Measurements from ENCODE around the gene EVA1B.

EVA1B gene

DNA sequence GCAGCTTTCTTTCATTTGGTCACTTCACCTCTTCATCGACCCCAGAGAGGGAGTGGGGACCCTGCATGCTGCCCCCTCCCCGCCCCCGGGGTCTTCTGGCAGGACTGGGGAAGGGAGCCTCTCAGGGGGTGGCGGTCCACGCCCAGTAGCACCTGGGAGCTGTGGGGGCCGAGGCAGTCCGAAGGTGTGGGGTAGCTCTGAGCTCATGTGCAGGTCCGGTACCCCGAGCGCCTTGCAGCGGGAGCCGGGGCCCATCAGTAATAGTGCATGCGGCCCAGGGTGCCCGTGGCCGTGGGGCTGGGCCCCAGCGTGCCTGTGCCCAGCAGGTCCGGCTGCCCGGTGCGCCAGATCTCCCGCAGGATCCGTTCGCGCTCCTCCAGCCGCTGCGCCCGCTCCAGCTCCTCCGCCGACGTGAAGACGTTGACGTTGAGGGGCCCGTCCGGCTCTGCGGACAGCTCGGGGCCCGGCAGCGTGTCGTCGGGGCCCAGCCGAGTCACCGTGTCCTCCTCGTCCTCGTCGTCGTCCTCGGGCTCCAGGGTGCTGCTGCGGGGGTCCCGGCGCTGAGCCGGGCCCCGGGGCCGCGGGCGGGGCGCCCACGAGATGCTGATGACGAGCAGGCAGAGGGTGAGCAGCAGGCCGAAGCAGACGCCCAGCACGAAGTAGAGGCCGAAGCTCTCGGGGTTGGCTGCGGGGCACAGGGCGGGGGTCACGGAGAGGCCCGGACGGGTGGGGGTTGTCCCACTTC is 1.2 kb downstream of the EVA1B start:
- Histone ChIP-seq H3K79me2 (ENCODE audit: control insufficient read depth, insufficient read depth, low read length, poor library complexity) (peaks cover 8% of the 10 kb centered on the region), H3K18ac (ENCODE audit: low read length) (peak overlapping the region; percentile 38), H3K23ac (ENCODE audit: low read length) (no peak overlapping the region), H4K12ac (ENCODE audit: low read depth, low read length) (peak overlapping the region; percentile 11), H3K14ac (ENCODE audit: low read length) (no peak overlapping the region), H3K36me3 (ENCODE audit: control insufficient read depth in 1 of 2, insufficient read depth in 2 of 2, low read length in 2 of 2) (peaks cover 0 to 6% of the 10 kb centered on the region in 2 experiments), H3K79me1 (ENCODE audit: low read length) (peaks cover 23% of the 10 kb centered on the region), H3K9ac (ENCODE audit: low read length) (no peak overlapping the region), H3K27me3 (ENCODE audit: insufficient read depth, low read length) (no peaks in the 10 kb centered on the region), H3K4ac (ENCODE audit: low read depth, low read length) (no peak overlapping the region), H2BK5ac (ENCODE audit: low read depth, low read length, poor library complexity) (no peak overlapping the region), H3K27ac (ENCODE audit: low read depth, low read length) (no peak overlapping the region), H4K8ac (ENCODE audit: low read depth, low read length) (peak overlapping the region; percentile 24), H3K4me3 (ENCODE audit: low read depth, low read length) (peak overlapping the region; percentile 6), H2BK12ac (ENCODE audit: low read length) (no peak overlapping the region), H3K4me2 (ENCODE audit: low read length) (peak overlapping the region; percentile 80), H2BK120ac (ENCODE audit: insufficient read depth, low read length, poor library complexity) (peak overlapping the region; percentile 30), H2AFZ (ENCODE audit: insufficient read depth, low read length, poor library complexity) (no peak overlapping the region), H3K4me1 (ENCODE audit: control insufficient read depth in 1 of 2, insufficient read depth in 2 of 2, low read length in 2 of 2) (peaks cover 32 to 38% of the 10 kb centered on the region in 2 experiments), H4K91ac (ENCODE audit: low read depth, low read length) (peak overlapping the region; percentile 90), H2AK5ac (ENCODE audit: low read length) (peak overlapping the region; percentile 27), H3K9me3 (ENCODE audit: insufficient read depth, low read depth, low read length) (peaks cover 2% of the 10 kb centered on the region)
- WGBS (ENCODE audit: extremely low coverage, insufficient coverage, insufficient read length) = no CpG with 5 or more reads among the region's 67 CpGs
- DNase-seq = peak in 1 of 2 donors; percentile 35

DNA sequence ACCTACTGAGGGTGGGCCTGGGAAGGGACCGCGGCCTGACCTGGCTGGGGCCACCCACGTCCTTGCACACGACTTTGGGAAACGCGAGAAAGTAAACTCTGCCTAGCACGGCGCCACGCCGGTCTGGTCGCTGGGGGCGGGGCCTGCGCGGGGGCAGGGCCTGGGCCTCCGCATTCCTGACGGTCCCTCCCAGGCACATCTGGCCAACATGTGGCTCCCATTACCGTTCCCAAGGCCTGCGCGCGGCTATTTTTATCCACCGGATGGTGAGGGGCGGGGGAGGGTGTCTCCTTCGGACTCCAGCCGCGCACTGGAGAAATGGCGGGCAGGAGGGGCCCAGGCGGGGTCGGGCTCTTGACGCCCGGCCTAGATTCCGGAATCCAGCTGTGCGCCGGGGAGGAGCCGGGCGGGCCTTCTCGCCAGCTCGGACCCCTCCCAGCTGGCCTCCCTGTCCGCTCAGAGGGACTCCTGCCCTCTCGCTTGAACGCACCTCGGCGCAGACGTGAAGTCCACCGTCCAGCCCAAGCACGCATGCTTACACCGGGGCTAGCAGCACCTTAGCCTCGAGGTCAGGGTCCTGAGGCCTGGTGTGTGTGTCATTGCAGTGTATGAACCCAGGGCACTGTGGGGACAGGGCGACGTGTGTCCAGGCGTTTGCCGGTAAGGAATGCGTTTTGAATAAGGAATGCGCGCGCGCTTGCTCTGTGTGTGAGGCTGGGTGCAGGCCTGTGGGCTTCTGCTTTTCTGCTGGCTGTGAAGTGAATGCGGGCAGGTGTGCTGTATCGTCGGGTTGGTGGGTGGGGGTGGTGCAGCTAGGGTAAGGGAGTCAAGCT is 2.1 kb downstream of the EVA1B start:
- Histone ChIP-seq H4K91ac (ENCODE audit: low read depth, low read length) (peak overlapping the region; percentile 38), H2AFZ (ENCODE audit: insufficient read depth, low read length, poor library complexity) (peak overlapping the region; percentile 40), H3K4me2 (ENCODE audit: low read length) (peak overlapping the region; percentile 80), H4K12ac (ENCODE audit: low read depth, low read length) (peak overlapping the region; percentile 22), H3K79me2 (ENCODE audit: control insufficient read depth, insufficient read depth, low read length, poor library complexity) (peaks cover 8% of the 10 kb centered on the region), H3K79me1 (ENCODE audit: low read length) (peaks cover 23% of the 10 kb centered on the region), H2AK5ac (ENCODE audit: low read length) (peak overlapping the region; percentile 27), H3K36me3 (ENCODE audit: control insufficient read depth in 1 of 2, insufficient read depth in 2 of 2, low read length in 2 of 2) (peaks cover 2 to 8% of the 10 kb centered on the region in 2 experiments), H3K27ac (ENCODE audit: low read depth, low read length) (peak overlapping the region; percentile 42), H3K9ac (ENCODE audit: low read length) (no peak overlapping the region), H2BK120ac (ENCODE audit: insufficient read depth, low read length, poor library complexity) (peak overlapping the region; percentile 31), H3K9me3 (ENCODE audit: insufficient read depth, low read depth, low read length) (peaks cover 2% of the 10 kb centered on the region), H3K4me3 (ENCODE audit: low read depth, low read length) (peak overlapping the region; percentile 62), H2BK5ac (ENCODE audit: low read depth, low read length, poor library complexity) (no peak overlapping the region), H4K8ac (ENCODE audit: low read depth, low read length) (peak overlapping the region; percentile 39), H3K14ac (ENCODE audit: low read length) (peak overlapping the region; percentile 25), H2BK12ac (ENCODE audit: low read length) (no peak overlapping the region), H3K4me1 (ENCODE audit: control insufficient read depth in 1 of 2, insufficient read depth in 2 of 2, low read length in 2 of 2) (peaks cover 31 to 36% of the 10 kb centered on the region in 2 experiments), H3K27me3 (ENCODE audit: insufficient read depth, low read length) (no peaks in the 10 kb centered on the region), H3K23ac (ENCODE audit: low read length) (no peak overlapping the region), H3K4ac (ENCODE audit: low read depth, low read length) (no peak overlapping the region), H3K18ac (ENCODE audit: low read length) (peak overlapping the region; percentile 47)
- peak; percentile 99 for DNase-seq
- WGBS (ENCODE audit: extremely low coverage, insufficient coverage, insufficient read length) = no CpG with 5 or more reads among the region's 59 CpGs

DNA sequence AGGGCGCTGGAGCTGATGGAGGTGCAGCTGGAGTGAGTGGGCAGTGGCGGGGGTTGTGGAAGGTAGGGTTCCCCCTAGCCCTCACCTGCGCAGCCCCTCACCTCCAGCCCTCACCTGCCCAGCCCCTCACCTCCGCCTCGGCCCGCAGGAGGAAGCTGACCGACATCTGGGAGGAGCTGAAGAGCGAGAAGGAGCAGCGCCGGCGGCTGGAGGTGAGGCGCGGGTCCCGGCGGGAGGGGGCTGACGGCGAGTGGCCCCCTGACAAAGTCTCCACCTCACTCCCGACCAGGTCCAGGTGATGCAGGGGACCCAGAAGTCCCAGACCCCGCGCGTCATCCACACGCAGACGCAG is 2.7 kb downstream of the EVA1B start:
- Histone ChIP-seq H3K4ac (ENCODE audit: low read depth, low read length) (no peak overlapping the region), H3K27me3 (ENCODE audit: insufficient read depth, low read length) (no peaks in the 10 kb centered on the region), H3K4me3 (ENCODE audit: low read depth, low read length) (peak overlapping the region; percentile 62), H2AFZ (ENCODE audit: insufficient read depth, low read length, poor library complexity) (peak overlapping the region; percentile 40), H3K27ac (ENCODE audit: low read depth, low read length) (peak overlapping the region; percentile 6), H3K79me1 (ENCODE audit: low read length) (peaks cover 23% of the 10 kb centered on the region), H3K9ac (ENCODE audit: low read length) (no peak overlapping the region), H2BK5ac (ENCODE audit: low read depth, low read length, poor library complexity) (no peak overlapping the region), H4K91ac (ENCODE audit: low read depth, low read length) (peak overlapping the region; percentile 21), H3K79me2 (ENCODE audit: control insufficient read depth, insufficient read depth, low read length, poor library complexity) (peaks cover 8% of the 10 kb centered on the region), H3K9me3 (ENCODE audit: insufficient read depth, low read depth, low read length) (peaks cover 2% of the 10 kb centered on the region), H3K4me2 (ENCODE audit: low read length) (peak overlapping the region; percentile 80), H3K18ac (ENCODE audit: low read length) (peak overlapping the region; percentile 47), H3K4me1 (ENCODE audit: control insufficient read depth in 1 of 2, insufficient read depth in 2 of 2, low read length in 2 of 2) (peaks cover 31 to 36% of the 10 kb centered on the region in 2 experiments), H3K23ac (ENCODE audit: low read length) (no peak overlapping the region), H3K14ac (ENCODE audit: low read length) (peak overlapping the region; percentile 25), H3K36me3 (ENCODE audit: control insufficient read depth in 1 of 2, insufficient read depth in 2 of 2, low read length in 2 of 2) (peaks cover 3 to 8% of the 10 kb centered on the region in 2 experiments), H2BK120ac (ENCODE audit: insufficient read depth, low read length, poor library complexity) (no peak overlapping the region), H4K12ac (ENCODE audit: low read depth, low read length) (peak overlapping the region; percentile 22), H2BK12ac (ENCODE audit: low read length) (no peak overlapping the region), H2AK5ac (ENCODE audit: low read length) (no peak overlapping the region), H4K8ac (ENCODE audit: low read depth, low read length) (peak overlapping the region; percentile 39)
- no peak for DNase-seq
- WGBS (ENCODE audit: extremely low coverage, insufficient coverage, insufficient read length) = no CpG with 5 or more reads among the region's 23 CpGs

DNA sequence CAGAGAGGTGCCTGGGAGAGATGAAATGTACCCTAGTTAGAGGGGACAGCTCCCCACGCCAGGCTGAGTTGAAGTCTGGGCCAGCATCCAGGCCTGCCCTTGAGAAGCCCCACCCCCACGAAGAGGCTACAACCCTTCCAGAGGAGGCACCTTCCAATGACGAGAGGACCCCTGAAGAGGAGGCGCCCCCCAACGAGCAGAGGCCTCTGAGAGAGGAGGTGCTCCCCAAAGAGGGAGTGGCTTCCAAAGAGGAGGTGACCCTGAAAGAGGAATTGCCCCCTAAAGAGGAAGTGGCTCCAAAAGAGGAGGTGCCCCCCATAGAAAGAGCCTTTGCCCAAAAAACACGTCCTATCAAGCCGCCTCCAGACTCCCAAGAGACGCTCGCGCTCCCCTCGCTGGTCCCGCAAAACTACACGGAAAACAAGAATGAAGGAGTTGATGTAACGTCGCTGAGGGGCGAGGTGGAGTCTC is 3.1 kb downstream of the EVA1B start:
- Histone ChIP-seq H3K4me2 (ENCODE audit: low read length) (peak overlapping the region; percentile 80), H2AFZ (ENCODE audit: insufficient read depth, low read length, poor library complexity) (no peak overlapping the region), H3K27me3 (ENCODE audit: insufficient read depth, low read length) (no peaks in the 10 kb centered on the region), H2BK120ac (ENCODE audit: insufficient read depth, low read length, poor library complexity) (no peak overlapping the region), H3K14ac (ENCODE audit: low read length) (peak overlapping the region; percentile 25), H3K79me1 (ENCODE audit: low read length) (peaks cover 23% of the 10 kb centered on the region), H3K79me2 (ENCODE audit: control insufficient read depth, insufficient read depth, low read length, poor library complexity) (peaks cover 8% of the 10 kb centered on the region), H3K18ac (ENCODE audit: low read length) (peak overlapping the region; percentile 47), H4K91ac (ENCODE audit: low read depth, low read length) (no peak overlapping the region), H4K8ac (ENCODE audit: low read depth, low read length) (peak overlapping the region; percentile 39), H3K27ac (ENCODE audit: low read depth, low read length) (peak overlapping the region; percentile 6), H3K4me3 (ENCODE audit: low read depth, low read length) (peak overlapping the region; percentile 62), H3K4me1 (ENCODE audit: control insufficient read depth in 1 of 2, insufficient read depth in 2 of 2, low read length in 2 of 2) (peaks cover 31 to 36% of the 10 kb centered on the region in 2 experiments), H2BK12ac (ENCODE audit: low read length) (no peak overlapping the region), H3K23ac (ENCODE audit: low read length) (no peak overlapping the region), H2AK5ac (ENCODE audit: low read length) (no peak overlapping the region), H3K9me3 (ENCODE audit: insufficient read depth, low read depth, low read length) (peaks cover 2% of the 10 kb centered on the region), H3K36me3 (ENCODE audit: control insufficient read depth in 1 of 2, insufficient read depth in 2 of 2, low read length in 2 of 2) (peaks cover 3 to 8% of the 10 kb centered on the region in 2 experiments), H4K12ac (ENCODE audit: low read depth, low read length) (peak overlapping the region; percentile 22), H3K4ac (ENCODE audit: low read depth, low read length) (no peak overlapping the region), H2BK5ac (ENCODE audit: low read depth, low read length, poor library complexity) (no peak overlapping the region), H3K9ac (ENCODE audit: low read length) (no peak overlapping the region)
- WGBS (ENCODE audit: extremely low coverage, insufficient coverage, insufficient read length) = no CpG with 5 or more reads among the region's 16 CpGs
- peak in 1 of 2 donors; percentile 10 for DNase-seq

Measured in trophoblast cell (in vitro differentiated cells and primary cell).